Measurements from ENCODE around the gene DNMT1. TPM values are rescaled to one million over a fixed set of nuclear protein-coding genes. Genes with fewer than 3 reads are reported as not detected.

DNMT1 gene
- total RNA-seq, 1 donor from 2014 or later: 156 TPM

DNA sequence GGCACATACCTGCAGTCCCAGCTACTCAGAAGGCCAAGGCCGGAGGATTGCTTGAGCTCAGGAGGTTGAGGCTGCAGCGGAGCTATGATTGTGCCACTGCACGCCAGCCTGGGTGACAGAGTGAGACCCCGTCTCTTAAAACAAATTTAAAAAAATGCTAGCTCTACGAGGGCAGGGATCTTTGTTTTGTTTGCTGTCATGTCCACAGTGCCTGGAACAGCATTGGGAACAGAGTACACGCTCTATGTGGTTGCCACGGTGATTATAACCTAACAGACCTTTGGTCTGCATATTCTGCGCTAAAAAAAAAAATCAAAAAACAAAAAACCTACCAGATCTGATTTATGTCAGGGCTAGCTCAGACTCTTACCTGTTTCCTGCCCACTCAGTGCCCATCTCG is 110.8 kb downstream of the DNMT1 start:
- intact Hi-C loops (cut with micrococcal nuclease): no loop called here
- H3K36me3 Mint-ChIP-seq (ENCODE audit: low read depth): peaks cover 1% of the 10 kb centered on the region
- peaks cover 13% of the 10 kb centered on the region for H3K4me1 Mint-ChIP-seq
- TF ChIP-seq, protein P1, sequence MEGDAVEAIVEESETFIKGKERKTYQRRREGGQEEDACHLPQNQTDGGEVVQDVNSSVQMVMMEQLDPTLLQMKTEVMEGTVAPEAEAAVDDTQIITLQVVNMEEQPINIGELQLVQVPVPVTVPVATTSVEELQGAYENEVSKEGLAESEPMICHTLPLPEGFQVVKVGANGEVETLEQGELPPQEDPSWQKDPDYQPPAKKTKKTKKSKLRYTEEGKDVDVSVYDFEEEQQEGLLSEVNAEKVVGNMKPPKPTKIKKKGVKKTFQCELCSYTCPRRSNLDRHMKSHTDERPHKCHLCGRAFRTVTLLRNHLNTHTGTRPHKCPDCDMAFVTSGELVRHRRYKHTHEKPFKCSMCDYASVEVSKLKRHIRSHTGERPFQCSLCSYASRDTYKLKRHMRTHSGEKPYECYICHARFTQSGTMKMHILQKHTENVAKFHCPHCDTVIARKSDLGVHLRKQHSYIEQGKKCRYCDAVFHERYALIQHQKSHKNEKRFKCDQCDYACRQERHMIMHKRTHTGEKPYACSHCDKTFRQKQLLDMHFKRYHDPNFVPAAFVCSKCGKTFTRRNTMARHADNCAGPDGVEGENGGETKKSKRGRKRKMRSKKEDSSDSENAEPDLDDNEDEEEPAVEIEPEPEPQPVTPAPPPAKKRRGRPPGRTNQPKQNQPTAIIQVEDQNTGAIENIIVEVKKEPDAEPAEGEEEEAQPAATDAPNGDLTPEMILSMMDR (IDR thresholded peaks at IDR 0.05): no peak
- H3K27ac Mint-ChIP-seq: no peak overlapping the region
- no peaks in the 10 kb centered on the region for H3K27me3 Mint-ChIP-seq
- H3K9me3 Mint-ChIP-seq: no peaks in the 10 kb centered on the region
- CTCF ChIA-PET: no interaction called here
- POLR2A ChIA-PET: interaction anchor here (1.5 to 1.8 kb wide), 3 partner anchors 12 to 28 kb away, joined by 3 to 7 read pairs (median 6); partner anchors contain the start of gene P2RY11
- DNase-seq (no peak), ATAC-seq (ENCODE audit: low read depth) (no peak)
- H3K4me3 Mint-ChIP-seq: no peak overlapping the region

Other genes starting within 250 kb of the DNMT1 start
- not detected in 2 replicates for gene COL5A3, start 184.4 kb downstream of the DNMT1 start, total RNA-seq
- not detected in 2 replicates for gene RDH8, start 181.5 kb downstream of the DNMT1 start, total RNA-seq
- 61.3 and 61.4 TPM in 2 replicates for gene SHFL, start 108.6 kb downstream of the DNMT1 start, total RNA-seq
- gene ANGPTL6, start 92.3 kb downstream of the DNMT1 start, total RNA-seq: 16.4 and 18.4 TPM in 2 replicates
- gene PPAN, start 88.6 kb downstream of the DNMT1 start, total RNA-seq: 107 and 119 TPM in 2 replicates
- gene P2RY11, start 83.3 kb downstream of the DNMT1 start, total RNA-seq: 33.1 and 42.6 TPM in 2 replicates
- 332 and 371 TPM in 2 replicates for gene EIF3G, start 75.1 kb downstream of the DNMT1 start, total RNA-seq
- gene S1PR2, start 36.4 kb upstream of the DNMT1 start, total RNA-seq: 5.3 and 5.6 TPM in 2 replicates
- 66.9 and 68.3 TPM in 2 replicates for gene MRPL4, start 57.3 kb upstream of the DNMT1 start, total RNA-seq
- gene ICAM1, start 76.2 kb upstream of the DNMT1 start, total RNA-seq: 32.6 and 37.4 TPM in 2 replicates
- 0.71 and 0.95 TPM in 2 replicates for gene ICAM4, start 92.0 kb upstream of the DNMT1 start, total RNA-seq
- gene ICAM5, start 95.0 kb upstream of the DNMT1 start, total RNA-seq: 0.76 and 1.2 TPM in 2 replicates
- 4.5 and 5.1 TPM in 2 replicates for gene ZGLP1, start 114.9 kb upstream of the DNMT1 start, total RNA-seq
- 12.8 and 15.0 TPM in 2 replicates for gene FDX2, start 121.1 kb upstream of the DNMT1 start, total RNA-seq
- 77.0 and 80.8 TPM in 2 replicates for gene RAVER1, start 138.6 kb upstream of the DNMT1 start, total RNA-seq
- gene ICAM3, start 144.7 kb upstream of the DNMT1 start, total RNA-seq: 147 and 166 TPM in 2 replicates
- gene TYK2, start 185.6 kb upstream of the DNMT1 start, total RNA-seq: 302 and 356 TPM in 2 replicates
- gene CDC37, start 208.6 kb upstream of the DNMT1 start, total RNA-seq: 172 and 173 TPM in 2 replicates
- 6.6 and 8.6 TPM in 2 replicates for gene PDE4A, start 225.6 kb upstream of the DNMT1 start, total RNA-seq